ENCODE data around the gene FMO1.

- TF ChIP-seq CTCF (conservative IDR thresholded peaks at IDR 0.05; ENCODE audit: low read depth, low read length) = no peak
- TF ChIP-seq EZH2 (IDR thresholded peaks at IDR 0.05; ENCODE audit: borderline replicate concordance, low read depth, low read length, poor library complexity, severe bottlenecking) = no peak
Measured at GRCh38 chr1:171233183-171233582, 15.1 kb upstream of the FMO1 start.
